CD4-positive, alpha-beta T cell treated with Interleukin-15 for 1 hour (primary cell): ENCODE measurements around the gene ADGRG3.
"Not testable (repeated sequence)": the region's sequence is repeated elsewhere in the genome, so short reads cannot be mapped to it uniquely, and the experiment has no call there.

ENCODE experiments used
- DNase-seq: peaks from one replicate; pipeline ENCODE4 v3.0.0-alpha.2; 2020

ADGRG3 gene

GRCh38 chr16:57698812-57699405, 30.8 kb downstream of the ADGRG3 start:
- DNase-seq: no peak

- DNase-seq: no peak
Observed at GRCh38 chr16:57699481-57699880, 31.4 kb downstream of the ADGRG3 start.

GRCh38 chr16:57699899-57700298, 31.8 kb downstream of the ADGRG3 start:
- no peak for DNase-seq

- no peak for DNase-seq
Observed at GRCh38 chr16:57700781-57701551, 32.9 kb downstream of the ADGRG3 start.

- DNase-seq: no peak
Observed at GRCh38 chr16:57701759-57702371, 33.8 kb downstream of the ADGRG3 start.

- DNase-seq: no peak
Observed at GRCh38 chr16:57703416-57704010, 35.4 kb downstream of the ADGRG3 start.

GRCh38 chr16:57704011-57704904, 36.2 kb downstream of the ADGRG3 start:
- DNase-seq: no peak

- no peak for DNase-seq
Observed at GRCh38 chr16:57704905-57705852, 37.1 kb downstream of the ADGRG3 start.

- DNase-seq: no peak
Observed at GRCh38 chr16:57706717-57707116, 38.6 kb downstream of the ADGRG3 start.

GRCh38 chr16:57707331-57707730, 39.2 kb downstream of the ADGRG3 start:
- no peak for DNase-seq

- DNase-seq: no peak
Observed at GRCh38 chr16:57708168-57708567, 40.1 kb downstream of the ADGRG3 start.

GRCh38 chr16:57709663-57710062, 41.6 kb downstream of the ADGRG3 start:
- no peak for DNase-seq

- DNase-seq: no peak
Observed at GRCh38 chr16:57711346-57711745, 43.2 kb downstream of the ADGRG3 start.

GRCh38 chr16:57711993-57712392, 43.9 kb downstream of the ADGRG3 start:
- no peak for DNase-seq

GRCh38 chr16:57712569-57712968, 44.5 kb downstream of the ADGRG3 start:
- DNase-seq: not testable (repeated sequence)

GRCh38 chr16:57713596-57713995, 45.5 kb downstream of the ADGRG3 start:
- DNase-seq: no peak

- DNase-seq: no peak
Observed at GRCh38 chr16:57714047-57714446, 45.9 kb downstream of the ADGRG3 start.

- peak; percentile 57 for DNase-seq
Observed at GRCh38 chr16:57720142-57720575, 52.1 kb downstream of the ADGRG3 start.

- no peak for DNase-seq
Observed at GRCh38 chr16:57721356-57722209, 53.5 kb downstream of the ADGRG3 start.

GRCh38 chr16:57722210-57722499, 54.0 kb downstream of the ADGRG3 start:
- DNase-seq: no peak

GRCh38 chr16:57722651-57723050, 54.5 kb downstream of the ADGRG3 start:
- DNase-seq: no peak
